ENCODE measurements around the gene PPL. TPM values are rescaled to one million over a fixed set of nuclear protein-coding genes. Genes with fewer than 3 reads are reported as not detected.

The PPL gene
- total and polyA plus RNA-seq, 2 of the 13 experiments (the other 11 are each of a cell fraction or from before 2014, with no cell fraction given), result 5.7 to 6.6 TPM

DNA sequence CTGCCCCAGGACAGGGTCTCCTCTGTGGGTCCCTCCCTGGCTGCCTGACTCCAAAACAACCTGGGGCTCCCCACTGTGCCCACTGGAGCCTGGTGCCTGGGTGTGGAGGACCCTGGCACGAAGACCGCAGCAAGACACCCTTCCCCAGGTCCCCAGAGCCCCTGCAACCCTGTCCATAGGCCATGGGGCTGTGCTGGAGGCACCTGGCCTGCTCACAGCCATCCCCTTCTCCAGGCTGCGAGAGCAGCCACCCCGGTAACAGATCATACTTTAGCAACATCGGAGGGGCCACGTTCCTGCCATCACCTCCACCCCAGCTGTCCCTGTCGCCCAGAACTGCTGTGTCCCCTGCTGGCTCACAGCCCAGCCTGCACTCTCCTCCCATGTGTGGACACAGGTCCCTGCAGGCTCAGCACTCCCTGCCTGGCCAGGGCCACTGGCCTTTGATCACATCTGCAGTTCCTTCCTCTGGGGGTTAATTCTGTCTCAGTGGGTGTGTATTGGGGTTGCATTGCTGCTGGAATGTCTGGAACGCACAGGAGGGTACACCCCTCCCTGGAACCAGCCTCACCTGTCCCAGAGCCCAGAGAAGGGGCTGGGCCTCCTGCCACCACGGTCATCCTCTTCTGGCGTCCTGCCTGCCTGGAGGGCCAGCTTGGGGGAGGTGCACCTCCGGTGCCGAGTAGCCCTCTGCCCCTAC is 12.2 kb downstream of the PPL start (continued):
- TF ChIP-seq, protein P1, sequence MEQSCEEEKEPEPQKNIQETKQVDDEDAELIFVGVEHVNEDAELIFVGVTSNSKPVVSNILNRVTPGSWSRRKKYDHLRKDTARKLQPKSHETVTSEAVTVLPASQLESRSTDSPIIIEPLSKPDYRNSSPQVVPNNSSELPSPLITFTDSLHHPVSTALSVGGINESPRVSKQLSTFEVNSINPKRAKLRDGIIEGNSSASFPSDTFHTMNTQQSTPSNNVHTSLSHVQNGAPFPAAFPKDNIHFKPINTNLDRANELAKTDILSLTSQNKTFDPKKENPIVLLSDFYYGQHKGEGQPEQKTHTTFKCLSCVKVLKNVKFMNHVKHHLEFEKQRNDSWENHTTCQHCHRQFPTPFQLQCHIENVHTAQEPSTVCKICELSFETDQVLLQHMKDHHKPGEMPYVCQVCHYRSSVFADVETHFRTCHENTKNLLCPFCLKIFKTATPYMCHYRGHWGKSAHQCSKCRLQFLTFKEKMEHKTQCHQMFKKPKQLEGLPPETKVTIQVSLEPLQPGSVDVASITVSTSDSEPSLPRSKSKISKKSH (CRISPR knock-in tag; IDR thresholded peaks at IDR 0.05; ENCODE audit: borderline replicate concordance), result no peak
- TF ChIP-seq ZNF776 (CRISPR knock-in tag; IDR thresholded peaks at IDR 0.05) (no peak), KLF12 (CRISPR knock-in tag; IDR thresholded peaks at IDR 0.05; ENCODE audit: borderline replicate concordance) (peak; percentile 56; the same call in 1 of the 2 replicates), ZNF792 (CRISPR knock-in tag; IDR thresholded peaks at IDR 0.05) (peak; percentile 47; the same call in 1 of the 2 replicates), ARNT (IDR thresholded peaks at IDR 0.05) (no peak), ZSCAN29 (CRISPR knock-in tag; conservative IDR thresholded peaks at IDR 0.05) (no peak), ZNF777 (CRISPR knock-in tag; IDR thresholded peaks at IDR 0.05) (no peak), ZNF101 (CRISPR knock-in tag; IDR thresholded peaks at IDR 0.05; ENCODE audit: borderline replicate concordance, low read depth) (no peak), ZNF264 (CRISPR knock-in tag; IDR thresholded peaks at IDR 0.05) (peak; percentile 66; the same call in 1 of the 2 replicates), RFX5 (IDR thresholded peaks at IDR 0.05; ENCODE audit: low read depth, low read length) (no peak), EP300 (IDR thresholded peaks at IDR 0.05; ENCODE audit: low read depth in 2 of 2, low read length in 2 of 2) (0 out of 4 replicates have a peak, but pooled peaks of 1 of the 2 experiments have one; percentile 8), EP300 (CRISPR knock-in tag; IDR thresholded peaks at IDR 0.05; ENCODE audit: borderline replicate concordance) (no peak), MIER2 (CRISPR knock-in tag; IDR thresholded peaks at IDR 0.05) (peak; percentile 82; the same call in 1 of the 2 replicates)
- TF ChIP-seq, protein P2, sequence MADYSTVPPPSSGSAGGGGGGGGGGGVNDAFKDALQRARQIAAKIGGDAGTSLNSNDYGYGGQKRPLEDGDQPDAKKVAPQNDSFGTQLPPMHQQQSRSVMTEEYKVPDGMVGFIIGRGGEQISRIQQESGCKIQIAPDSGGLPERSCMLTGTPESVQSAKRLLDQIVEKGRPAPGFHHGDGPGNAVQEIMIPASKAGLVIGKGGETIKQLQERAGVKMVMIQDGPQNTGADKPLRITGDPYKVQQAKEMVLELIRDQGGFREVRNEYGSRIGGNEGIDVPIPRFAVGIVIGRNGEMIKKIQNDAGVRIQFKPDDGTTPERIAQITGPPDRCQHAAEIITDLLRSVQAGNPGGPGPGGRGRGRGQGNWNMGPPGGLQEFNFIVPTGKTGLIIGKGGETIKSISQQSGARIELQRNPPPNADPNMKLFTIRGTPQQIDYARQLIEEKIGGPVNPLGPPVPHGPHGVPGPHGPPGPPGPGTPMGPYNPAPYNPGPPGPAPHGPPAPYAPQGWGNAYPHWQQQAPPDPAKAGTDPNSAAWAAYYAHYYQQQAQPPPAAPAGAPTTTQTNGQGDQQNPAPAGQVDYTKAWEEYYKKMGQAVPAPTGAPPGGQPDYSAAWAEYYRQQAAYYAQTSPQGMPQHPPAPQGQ (CRISPR knock-in tag; IDR thresholded peaks at IDR 0.05; ENCODE audit: borderline replicate concordance), result no peak
- TF ChIP-seq, protein P3, sequence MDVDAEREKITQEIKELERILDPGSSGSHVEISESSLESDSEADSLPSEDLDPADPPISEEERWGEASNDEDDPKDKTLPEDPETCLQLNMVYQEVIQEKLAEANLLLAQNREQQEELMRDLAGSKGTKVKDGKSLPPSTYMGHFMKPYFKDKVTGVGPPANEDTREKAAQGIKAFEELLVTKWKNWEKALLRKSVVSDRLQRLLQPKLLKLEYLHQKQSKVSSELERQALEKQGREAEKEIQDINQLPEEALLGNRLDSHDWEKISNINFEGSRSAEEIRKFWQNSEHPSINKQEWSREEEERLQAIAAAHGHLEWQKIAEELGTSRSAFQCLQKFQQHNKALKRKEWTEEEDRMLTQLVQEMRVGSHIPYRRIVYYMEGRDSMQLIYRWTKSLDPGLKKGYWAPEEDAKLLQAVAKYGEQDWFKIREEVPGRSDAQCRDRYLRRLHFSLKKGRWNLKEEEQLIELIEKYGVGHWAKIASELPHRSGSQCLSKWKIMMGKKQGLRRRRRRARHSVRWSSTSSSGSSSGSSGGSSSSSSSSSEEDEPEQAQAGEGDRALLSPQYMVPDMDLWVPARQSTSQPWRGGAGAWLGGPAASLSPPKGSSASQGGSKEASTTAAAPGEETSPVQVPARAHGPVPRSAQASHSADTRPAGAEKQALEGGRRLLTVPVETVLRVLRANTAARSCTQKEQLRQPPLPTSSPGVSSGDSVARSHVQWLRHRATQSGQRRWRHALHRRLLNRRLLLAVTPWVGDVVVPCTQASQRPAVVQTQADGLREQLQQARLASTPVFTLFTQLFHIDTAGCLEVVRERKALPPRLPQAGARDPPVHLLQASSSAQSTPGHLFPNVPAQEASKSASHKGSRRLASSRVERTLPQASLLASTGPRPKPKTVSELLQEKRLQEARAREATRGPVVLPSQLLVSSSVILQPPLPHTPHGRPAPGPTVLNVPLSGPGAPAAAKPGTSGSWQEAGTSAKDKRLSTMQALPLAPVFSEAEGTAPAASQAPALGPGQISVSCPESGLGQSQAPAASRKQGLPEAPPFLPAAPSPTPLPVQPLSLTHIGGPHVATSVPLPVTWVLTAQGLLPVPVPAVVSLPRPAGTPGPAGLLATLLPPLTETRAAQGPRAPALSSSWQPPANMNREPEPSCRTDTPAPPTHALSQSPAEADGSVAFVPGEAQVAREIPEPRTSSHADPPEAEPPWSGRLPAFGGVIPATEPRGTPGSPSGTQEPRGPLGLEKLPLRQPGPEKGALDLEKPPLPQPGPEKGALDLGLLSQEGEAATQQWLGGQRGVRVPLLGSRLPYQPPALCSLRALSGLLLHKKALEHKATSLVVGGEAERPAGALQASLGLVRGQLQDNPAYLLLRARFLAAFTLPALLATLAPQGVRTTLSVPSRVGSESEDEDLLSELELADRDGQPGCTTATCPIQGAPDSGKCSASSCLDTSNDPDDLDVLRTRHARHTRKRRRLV (CRISPR knock-in tag; IDR thresholded peaks at IDR 0.05), result no peak
- TF ChIP-seq, protein P4, sequence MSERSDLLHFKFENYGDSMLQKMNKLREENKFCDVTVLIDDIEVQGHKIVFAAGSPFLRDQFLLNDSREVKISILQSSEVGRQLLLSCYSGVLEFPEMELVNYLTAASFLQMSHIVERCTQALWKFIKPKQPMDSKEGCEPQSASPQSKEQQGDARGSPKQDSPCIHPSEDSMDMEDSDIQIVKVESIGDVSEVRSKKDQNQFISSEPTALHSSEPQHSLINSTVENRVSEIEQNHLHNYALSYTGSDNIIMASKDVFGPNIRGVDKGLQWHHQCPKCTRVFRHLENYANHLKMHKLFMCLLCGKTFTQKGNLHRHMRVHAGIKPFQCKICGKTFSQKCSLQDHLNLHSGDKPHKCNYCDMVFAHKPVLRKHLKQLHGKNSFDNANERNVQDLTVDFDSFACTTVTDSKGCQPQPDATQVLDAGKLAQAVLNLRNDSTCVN (CRISPR knock-in tag; IDR thresholded peaks at IDR 0.05; ENCODE audit: borderline replicate concordance), result no peak
- TF ChIP-seq, protein P5, sequence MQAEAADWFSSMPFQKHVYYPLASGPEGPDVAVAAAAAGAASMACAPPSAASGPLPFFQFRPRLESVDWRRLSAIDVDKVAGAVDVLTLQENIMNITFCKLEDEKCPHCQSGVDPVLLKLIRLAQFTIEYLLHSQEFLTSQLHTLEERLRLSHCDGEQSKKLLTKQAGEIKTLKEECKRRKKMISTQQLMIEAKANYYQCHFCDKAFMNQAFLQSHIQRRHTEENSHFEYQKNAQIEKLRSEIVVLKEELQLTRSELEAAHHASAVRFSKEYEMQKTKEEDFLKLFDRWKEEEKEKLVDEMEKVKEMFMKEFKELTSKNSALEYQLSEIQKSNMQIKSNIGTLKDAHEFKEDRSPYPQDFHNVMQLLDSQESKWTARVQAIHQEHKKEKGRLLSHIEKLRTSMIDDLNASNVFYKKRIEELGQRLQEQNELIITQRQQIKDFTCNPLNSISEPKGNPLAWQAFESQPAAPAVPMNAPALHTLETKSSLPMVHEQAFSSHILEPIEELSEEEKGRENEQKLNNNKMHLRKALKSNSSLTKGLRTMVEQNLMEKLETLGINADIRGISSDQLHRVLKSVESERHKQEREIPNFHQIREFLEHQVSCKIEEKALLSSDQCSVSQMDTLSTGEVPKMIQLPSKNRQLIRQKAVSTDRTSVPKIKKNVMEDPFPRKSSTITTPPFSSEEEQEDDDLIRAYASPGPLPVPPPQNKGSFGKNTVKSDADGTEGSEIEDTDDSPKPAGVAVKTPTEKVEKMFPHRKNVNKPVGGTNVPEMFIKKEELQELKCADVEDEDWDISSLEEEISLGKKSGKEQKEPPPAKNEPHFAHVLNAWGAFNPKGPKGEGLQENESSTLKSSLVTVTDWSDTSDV (CRISPR knock-in tag; IDR thresholded peaks at IDR 0.05), result no peak

Data from HepG2 (cell line).